Measurements from ENCODE around the gene CLASP1.

Gene CLASP1

GRCh38 chr2:121288454-121289231 is 360.6 kb downstream of the CLASP1 start:
- ATAC-seq (no peak), DNase-seq (no peak)
- Mint-ChIP-seq H3K9me3 (no peaks in the 10 kb centered on the region), H3K4me3 (no peak overlapping the region), H3K27me3 (peaks cover 34% of the 10 kb centered on the region), H3K27ac (no peak overlapping the region), H3K4me1 (peaks cover 6% of the 10 kb centered on the region)

- ATAC-seq (no peak), DNase-seq (no peak)
- H3K27ac Mint-ChIP-seq: no peak overlapping the region
- H3K27me3 Mint-ChIP-seq: peaks cover 41% of the 10 kb centered on the region
- H3K4me1 Mint-ChIP-seq: peaks cover 6% of the 10 kb centered on the region
- H3K9me3 Mint-ChIP-seq: no peaks in the 10 kb centered on the region
- no peak overlapping the region for H3K4me3 Mint-ChIP-seq
Measured at GRCh38 chr2:121287956-121288355, 361.3 kb downstream of the CLASP1 start.

Measured in stimulated activated naive CD8-positive, alpha-beta T cell treated with anti-CD3 and anti-CD28 coated beads, Interleukin-15, amount 100 ng/mL, for 72 hours (primary cell).